ENCODE measurements around the gene ZBTB21. TPM values are rescaled to one million over a fixed set of nuclear protein-coding genes. Genes with fewer than 3 reads are reported as not detected.

The ZBTB21 gene
- total and polyA plus RNA-seq, 9 of the 15 experiments (the other 6 are each of a cell fraction or from before 2014, with no cell fraction given) = 2.2 to 15.2 (median 8.7) TPM

DNA sequence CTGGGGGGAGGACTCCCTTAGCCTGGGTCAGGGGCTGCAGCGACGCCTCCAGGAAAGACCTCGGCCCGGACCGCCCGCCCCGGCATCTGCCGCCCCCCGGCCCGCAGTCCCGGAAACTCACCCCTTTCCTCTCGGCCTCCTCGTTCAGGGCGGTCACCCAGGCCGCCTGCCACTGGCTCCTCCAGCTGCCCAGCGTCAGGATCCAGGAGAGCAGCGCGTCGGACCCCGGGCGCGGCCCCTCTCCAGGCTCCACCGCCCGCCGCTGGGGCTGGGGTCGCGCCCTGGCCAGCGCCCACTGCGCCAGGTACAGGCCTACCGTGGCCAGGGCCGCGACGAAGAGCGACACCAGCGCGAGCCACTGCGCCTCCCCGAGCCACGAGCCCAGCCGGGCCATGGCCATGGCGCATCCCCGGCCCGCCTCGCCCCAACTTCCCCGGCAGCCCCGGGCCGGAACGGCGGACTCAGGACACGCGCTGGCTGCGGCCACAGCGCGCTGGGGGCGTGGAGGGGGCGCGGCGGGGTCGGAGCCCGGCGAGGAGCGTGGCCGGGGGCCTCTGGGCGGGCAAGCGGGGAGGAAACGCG, 56.8 kb downstream of the ZBTB21 start (continued):
- TF ChIP-seq, protein P1, sequence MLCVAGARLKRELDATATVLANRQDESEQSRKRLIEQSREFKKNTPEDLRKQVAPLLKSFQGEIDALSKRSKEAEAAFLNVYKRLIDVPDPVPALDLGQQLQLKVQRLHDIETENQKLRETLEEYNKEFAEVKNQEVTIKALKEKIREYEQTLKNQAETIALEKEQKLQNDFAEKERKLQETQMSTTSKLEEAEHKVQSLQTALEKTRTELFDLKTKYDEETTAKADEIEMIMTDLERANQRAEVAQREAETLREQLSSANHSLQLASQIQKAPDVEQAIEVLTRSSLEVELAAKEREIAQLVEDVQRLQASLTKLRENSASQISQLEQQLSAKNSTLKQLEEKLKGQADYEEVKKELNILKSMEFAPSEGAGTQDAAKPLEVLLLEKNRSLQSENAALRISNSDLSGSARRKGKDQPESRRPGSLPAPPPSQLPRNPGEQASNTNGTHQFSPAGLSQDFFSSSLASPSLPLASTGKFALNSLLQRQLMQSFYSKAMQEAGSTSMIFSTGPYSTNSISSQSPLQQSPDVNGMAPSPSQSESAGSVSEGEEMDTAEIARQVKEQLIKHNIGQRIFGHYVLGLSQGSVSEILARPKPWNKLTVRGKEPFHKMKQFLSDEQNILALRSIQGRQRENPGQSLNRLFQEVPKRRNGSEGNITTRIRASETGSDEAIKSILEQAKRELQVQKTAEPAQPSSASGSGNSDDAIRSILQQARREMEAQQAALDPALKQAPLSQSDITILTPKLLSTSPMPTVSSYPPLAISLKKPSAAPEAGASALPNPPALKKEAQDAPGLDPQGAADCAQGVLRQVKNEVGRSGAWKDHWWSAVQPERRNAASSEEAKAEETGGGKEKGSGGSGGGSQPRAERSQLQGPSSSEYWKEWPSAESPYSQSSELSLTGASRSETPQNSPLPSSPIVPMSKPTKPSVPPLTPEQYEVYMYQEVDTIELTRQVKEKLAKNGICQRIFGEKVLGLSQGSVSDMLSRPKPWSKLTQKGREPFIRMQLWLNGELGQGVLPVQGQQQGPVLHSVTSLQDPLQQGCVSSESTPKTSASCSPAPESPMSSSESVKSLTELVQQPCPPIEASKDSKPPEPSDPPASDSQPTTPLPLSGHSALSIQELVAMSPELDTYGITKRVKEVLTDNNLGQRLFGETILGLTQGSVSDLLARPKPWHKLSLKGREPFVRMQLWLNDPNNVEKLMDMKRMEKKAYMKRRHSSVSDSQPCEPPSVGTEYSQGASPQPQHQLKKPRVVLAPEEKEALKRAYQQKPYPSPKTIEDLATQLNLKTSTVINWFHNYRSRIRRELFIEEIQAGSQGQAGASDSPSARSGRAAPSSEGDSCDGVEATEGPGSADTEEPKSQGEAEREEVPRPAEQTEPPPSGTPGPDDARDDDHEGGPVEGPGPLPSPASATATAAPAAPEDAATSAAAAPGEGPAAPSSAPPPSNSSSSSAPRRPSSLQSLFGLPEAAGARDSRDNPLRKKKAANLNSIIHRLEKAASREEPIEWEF (CRISPR knock-in tag; IDR thresholded peaks at IDR 0.05) = no peak
- no peak for TF ChIP-seq ETS2 (tag; IDR thresholded peaks at IDR 0.05; ENCODE audit: borderline replicate concordance, poor library complexity, severe bottlenecking)
- no peak for TF ChIP-seq RBM17 (IDR thresholded peaks at IDR 0.05; ENCODE audit: borderline replicate concordance, low read depth, low read length)
- 0 out of 2 replicates have a peak, but pooled peaks have one; percentile 46 for TF ChIP-seq ERF (CRISPR knock-in tag; IDR thresholded peaks at IDR 0.05)
- no peak for TF ChIP-seq PML (IDR thresholded peaks at IDR 0.05; ENCODE audit: low read length)
- peak; percentile 74 for TF ChIP-seq ZNF263 (CRISPR knock-in tag; IDR thresholded peaks at IDR 0.05; ENCODE audit: borderline replicate concordance)
- peak; percentile 40 for TF ChIP-seq CCNT2 (IDR thresholded peaks at IDR 0.05; ENCODE audit: borderline replicate concordance, extremely low read depth, insufficient read length, low read depth, low read length)
- no peak for TF ChIP-seq ZBTB5 (IDR thresholded peaks at IDR 0.05)
- TF ChIP-seq FOXJ2 (tag; IDR thresholded peaks at IDR 0.05) = no peak
- TF ChIP-seq ZNF431 (CRISPR knock-in tag; IDR thresholded peaks at IDR 0.05) = no peak
- TF ChIP-seq ZNF584 (CRISPR knock-in tag; IDR thresholded peaks at IDR 0.05; ENCODE audit: low read depth) = no peak
- peak in 1 of 2 experiments; percentile 19; a peak in 2 of 4 replicates for TF ChIP-seq MAZ (CRISPR knock-in tag; conservative IDR thresholded peaks at IDR 0.05 in 1 of 2, IDR thresholded peaks at IDR 0.05 in 1 of 2)
- no peak for TF ChIP-seq RBM39 (optimal IDR thresholded peaks at IDR 0.05; ENCODE audit: low read depth, low read length)
- no peak for TF ChIP-seq ATF1 (CRISPR knock-in tag; IDR thresholded peaks at IDR 0.05)
- no peak for TF ChIP-seq ATF1 (tag; IDR thresholded peaks at IDR 0.05)
- TF ChIP-seq FIP1L1 (IDR thresholded peaks at IDR 0.05; ENCODE audit: low read depth, low read length, poor library complexity, severe bottlenecking) = peak; percentile 59
- no peak for TF ChIP-seq YBX1 (IDR thresholded peaks at IDR 0.05)
- TF ChIP-seq KHSRP (IDR thresholded peaks at IDR 0.05) = no peak
- TF ChIP-seq ELF2 (CRISPR knock-in tag; IDR thresholded peaks at IDR 0.05) = no peak
- no peak for TF ChIP-seq ZNF79 (CRISPR knock-in tag; IDR thresholded peaks at IDR 0.05; ENCODE audit: low read depth)
- TF ChIP-seq ZNF384 (IDR thresholded peaks at IDR 0.05; ENCODE audit: low read depth, low read length) = no peak
- TF ChIP-seq SIN3B (IDR thresholded peaks at IDR 0.05; ENCODE audit: low read depth) = peak; percentile 57; the same call in 1 of the 2 replicates

Measured in K562 (cell line).